GM12878 (cell line): ENCODE measurements around the gene ANKRD13B. TPM values are rescaled to one million over a fixed set of nuclear protein-coding genes. Genes with fewer than 3 reads are reported as not detected.

ENCODE experiments used
- ATAC-seq: fragments of 200-7000 bp; cut with Tn5 transposase; 3 replicates; pipeline ENCODE4 v1.9.1; 2020; ENCODE audit warnings: mild to moderate bottlenecking, moderate library complexity
- BruUV-seq: library from RNA; stranded (reverse); fragments of 400-500 nt; replicated peaks from 2 replicates; lab custom pipeline; 2021; lab: Mats Ljungman, UMichigan
- CTCF ChIA-PET: fragments of 300-600 bp; sonication (Branson Sonifier 250); formaldehyde crosslinking; extraction: SDS; loops from one replicate; lab custom pipeline; 2021; ENCODE audit warnings: inconsistent platforms; lab: Yijun Ruan, JAX
- POLR2A ChIA-PET: fragments of 350-600 bp; formaldehyde crosslinking; extraction: SDS; loops from one replicate; lab custom pipeline; 2021; ENCODE audit warnings: inconsistent platforms; lab: Charles Lee
- RAD21 ChIA-PET: fragments of 300-600 bp; sonication (Branson Sonifier 250); formaldehyde crosslinking; loops from one replicate; lab custom pipeline; 2023; ENCODE audit warnings: antibody characterized with exemption; ENCODE audit not compliant: unreplicated experiment; lab: Charles Lee
- SMC1A ChIA-PET: fragments of 300-600 bp; sonication (Branson Sonifier 250); formaldehyde crosslinking; loops from one replicate; lab custom pipeline; 2023; ENCODE audit not compliant: unreplicated experiment, uncharacterized antibody; lab: Charles Lee
- DNase-seq: peaks from one replicate; pipeline ENCODE4 v3.0.0-alpha.2; 2011; ENCODE audit warnings: low read depth, low spot score
- FAIRE-seq: peaks from 3 replicates; lab custom pipeline; 2011; peaks lifted over from hg19 to GRCh38; lab: Jason Lieb, UNC
- H2AFZ ChIP-seq: 2 replicates; pipeline ENCODE4 v1.6.0; 2011; ENCODE audit warnings: low read depth, low read length, control low read depth; ENCODE audit not compliant: control insufficient read depth
- H3K27ac ChIP-seq: 2 replicates; pipeline ENCODE4 v1.5.1; 2011; ENCODE audit warnings: control low read depth; ENCODE audit not compliant: control insufficient read depth, insufficient read depth
- H3K27me3 ChIP-seq, 2 experiments: replicated peaks in 1 of 2; 2 replicates each; pipeline versions ENCODE4 v1.6.0 to v1.6.1; 2011; ENCODE audit warnings: low read length in 1 of 2; ENCODE audit not compliant: control insufficient read depth in 2 of 2, insufficient read depth in 2 of 2
- H3K36me3 ChIP-seq, 2 experiments: 2 replicates each; pipeline ENCODE4 v1.5.1; 2011; ENCODE audit warnings: low read length in 1 of 2; ENCODE audit not compliant: control insufficient read depth in 2 of 2, insufficient read depth in 2 of 2
- H3K4me1 ChIP-seq: 2 replicates; pipeline ENCODE4 v1.6.1; 2011; ENCODE audit warnings: mild to moderate bottlenecking, low read length, moderate library complexity, mixed read lengths; ENCODE audit not compliant: control insufficient read depth, insufficient read depth
- H3K4me2 ChIP-seq: 2 replicates; pipeline ENCODE4 v1.6.0; 2011; ENCODE audit warnings: control low read depth; ENCODE audit not compliant: control insufficient read depth, insufficient read depth
- H3K4me3 ChIP-seq: fragments of 200-600 bp; sonication (generic); 2 replicates; pipeline ENCODE4 v1.5.1; 2016
- H3K79me2 ChIP-seq: 2 replicates; pipeline ENCODE4 v1.6.0; 2011; ENCODE audit warnings: low read length; ENCODE audit not compliant: control insufficient read depth, insufficient read depth
- H3K9ac ChIP-seq: 2 replicates; pipeline ENCODE4 v1.8.0; 2011; ENCODE audit warnings: low read length, control low read depth, mixed read lengths; ENCODE audit not compliant: control insufficient read depth, insufficient read depth
- H3K9me3 ChIP-seq: replicated peaks from 3 replicates; pipeline ENCODE4 v1.5.1; 2011; ENCODE audit warnings: mild to moderate bottlenecking, low read length; ENCODE audit not compliant: control insufficient read depth, insufficient read depth
- H4K20me1 ChIP-seq: 2 replicates; pipeline ENCODE4 v1.6.0; 2011; ENCODE audit not compliant: control insufficient read depth, insufficient read depth
- RB1 ChIP-seq: fragments of 450-650 bp; formaldehyde crosslinking; IDR thresholded peaks from 2 replicates; pipeline ENCODE4 v1.6.1; 2017; ENCODE audit warnings: mild to moderate bottlenecking, borderline replicate concordance
- WGBS: methylation state at CpG from one replicate; pipeline ENCODE4 v1.1.6; 2016; ENCODE audit warnings: low lambda C conversion rate; ENCODE audit not compliant: insufficient replicate concordance, insufficient coverage; ENCODE audit errors: missing lambda C conversion rate; 5-methylcytosine and 5-hydroxymethylcytosine counted together
- in situ Hi-C: fragments of 300-500 bp; cut with MboI; formaldehyde crosslinking; loops from 9 replicates; pipeline ENCODE4 v1.14.3; 2018; ENCODE audit warnings: mixed read lengths
- intact Hi-C: fragments of 100-400 bp; cut with micrococcal nuclease; formaldehyde crosslinking; loops from one replicate; pipeline ENCODE4 v1.14.2; 2022; ENCODE audit not compliant: unreplicated experiment
- polyA plus RNA-seq, 11 experiments: library from polyadenylated mRNA; depleted of rRNA in 4 of 11; unstranded in 6 of 11; stranded (reverse) in 5 of 11; fragments of >200 nt; fragmentation: Nextera tagmentation in 4 of 11; fragmentation: Illumina TruSeq in 1 of 11; extraction: Ambion mirVana in 4 of 11; extraction: Trizol in 1 of 11; gene quantifications; 1 replicate in 1 of 11; 2 replicates in 10 of 11; pipeline versions ENCODE4 v1.2.1 to v1.2.3, GENCODE V29; 2011 to 2016; ENCODE audit warnings: inconsistent platforms in 2 of 11, missing spikeins in 2 of 11, low read depth in 1 of 11
- total RNA-seq, 4 experiments: library from RNA; depleted of rRNA in 3 of 4; stranded (reverse); fragments of >200 nt in 3 of 4; fragmentation: Illumina TruSeq in 1 of 4; extraction: Trizol in 1 of 4; gene quantifications; 2 replicates each; pipeline versions ENCODE4 v1.2.1 to v1.2.3, GENCODE V29; 2013 to 2021
- TF ChIP-seq, protein P1 (sequence below): fragments of 150-350 bp; IDR thresholded peaks from 2 replicates; pipeline ENCODE4 v1.6.1; 2016; ENCODE audit warnings: low read depth, low read length

Gene ANKRD13B
- total and polyA plus RNA-seq, 10 of the 15 experiments (the other 5 are each of a cell fraction or from before 2014, with no cell fraction given), result 0.18 to 15.0 (median 2.8) TPM

DNA sequence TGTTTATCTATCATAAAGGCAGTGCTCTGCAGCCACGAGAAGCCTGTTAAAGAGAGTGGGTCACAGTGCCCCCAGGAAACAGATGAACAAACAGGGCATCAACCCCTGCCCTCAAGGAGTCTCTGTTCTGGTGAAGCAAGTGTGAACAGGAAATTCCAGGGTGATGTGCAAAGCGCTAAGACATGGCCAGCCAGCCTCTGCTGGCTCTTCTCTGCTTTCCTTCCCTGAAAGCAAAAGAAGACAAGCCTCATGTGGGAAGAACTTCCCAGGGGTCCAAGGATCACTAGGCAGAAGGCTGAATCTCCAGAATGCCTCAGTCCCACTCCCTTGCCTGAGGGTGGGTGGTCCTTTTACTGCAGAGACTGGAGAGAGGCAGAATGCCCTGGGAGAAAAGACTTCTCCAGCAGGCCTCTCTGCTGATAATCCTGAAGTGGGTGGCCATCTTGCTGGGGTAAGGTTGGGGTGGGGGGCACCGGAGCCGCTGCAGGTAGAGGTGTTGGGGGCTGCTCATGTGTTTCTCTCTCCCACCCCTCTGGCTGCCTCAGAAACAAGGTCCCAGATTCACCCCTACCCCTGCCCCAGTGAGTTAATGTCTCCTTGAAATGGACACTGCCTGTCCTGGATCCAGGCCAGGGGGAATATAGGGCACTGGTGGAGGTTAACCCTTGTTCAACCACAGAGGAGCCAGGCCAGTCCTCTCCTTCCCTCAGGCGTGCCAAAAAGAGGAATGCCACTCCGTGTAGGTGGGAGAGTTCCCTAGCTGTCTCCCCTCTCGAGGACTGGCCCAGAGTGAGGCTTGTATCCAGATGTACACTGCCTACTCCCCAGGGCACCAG is 2.4 kb downstream of the ANKRD13B start:
- 0 out of 2 replicates have a peak overlapping the region, but pooled peaks have one; percentile 3 for H3K4me2 ChIP-seq
- H3K79me2 ChIP-seq, result no peaks in the 10 kb centered on the region
- no peaks in the 10 kb centered on the region for H3K36me3 ChIP-seq
- WGBS, result 67% methylated on average over 7 of the region's 7 CpGs
- FAIRE-seq (no peak), ATAC-seq (no peak), DNase-seq (no peak)
- no peak overlapping the region for H3K4me3 ChIP-seq
- H3K27me3 ChIP-seq, result no peaks in the 10 kb centered on the region; a peak in 1 of 4 replicates
- H2AFZ ChIP-seq, result no peak overlapping the region
- SMC1A ChIA-PET, result no interaction called here
- intact Hi-C loops (loop anchor here (10.0 kb wide), 1 partner anchor 231 kb away; no protein-coding TSS in a partner anchor), in situ Hi-C loops (no loop called here)
- no peak overlapping the region for H3K27ac ChIP-seq
- no peak overlapping the region for H3K9ac ChIP-seq
- POLR2A ChIA-PET, result no interaction called here
- H4K20me1 ChIP-seq, result no peaks in the 10 kb centered on the region
- TF ChIP-seq RB1, result no peak
- TF ChIP-seq, protein P1, sequence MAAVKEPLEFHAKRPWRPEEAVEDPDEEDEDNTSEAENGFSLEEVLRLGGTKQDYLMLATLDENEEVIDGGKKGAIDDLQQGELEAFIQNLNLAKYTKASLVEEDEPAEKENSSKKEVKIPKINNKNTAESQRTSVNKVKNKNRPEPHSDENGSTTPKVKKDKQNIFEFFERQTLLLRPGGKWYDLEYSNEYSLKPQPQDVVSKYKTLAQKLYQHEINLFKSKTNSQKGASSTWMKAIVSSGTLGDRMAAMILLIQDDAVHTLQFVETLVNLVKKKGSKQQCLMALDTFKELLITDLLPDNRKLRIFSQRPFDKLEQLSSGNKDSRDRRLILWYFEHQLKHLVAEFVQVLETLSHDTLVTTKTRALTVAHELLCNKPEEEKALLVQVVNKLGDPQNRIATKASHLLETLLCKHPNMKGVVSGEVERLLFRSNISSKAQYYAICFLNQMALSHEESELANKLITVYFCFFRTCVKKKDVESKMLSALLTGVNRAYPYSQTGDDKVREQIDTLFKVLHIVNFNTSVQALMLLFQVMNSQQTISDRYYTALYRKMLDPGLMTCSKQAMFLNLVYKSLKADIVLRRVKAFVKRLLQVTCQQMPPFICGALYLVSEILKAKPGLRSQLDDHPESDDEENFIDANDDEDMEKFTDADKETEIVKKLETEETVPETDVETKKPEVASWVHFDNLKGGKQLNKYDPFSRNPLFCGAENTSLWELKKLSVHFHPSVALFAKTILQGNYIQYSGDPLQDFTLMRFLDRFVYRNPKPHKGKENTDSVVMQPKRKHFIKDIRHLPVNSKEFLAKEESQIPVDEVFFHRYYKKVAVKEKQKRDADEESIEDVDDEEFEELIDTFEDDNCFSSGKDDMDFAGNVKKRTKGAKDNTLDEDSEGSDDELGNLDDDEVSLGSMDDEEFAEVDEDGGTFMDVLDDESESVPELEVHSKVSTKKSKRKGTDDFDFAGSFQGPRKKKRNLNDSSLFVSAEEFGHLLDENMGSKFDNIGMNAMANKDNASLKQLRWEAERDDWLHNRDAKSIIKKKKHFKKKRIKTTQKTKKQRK, result no peak
- peaks cover 33% of the 10 kb centered on the region for H3K4me1 ChIP-seq
- no peaks in the 10 kb centered on the region for H3K9me3 ChIP-seq
- CTCF ChIA-PET, result interaction anchor here (1.6 to 5.0 kb wide), 2 partner anchors 10 to 22 kb away, joined by 6 to 64 read pairs; no protein-coding TSS in a partner anchor
- no TSS peak for BruUV-seq
- RAD21 ChIA-PET, result interaction anchor here (1.2 kb wide), 1 partner anchor 18 kb away, joined by 4 read pairs; no protein-coding TSS in a partner anchor
